ENCODE measurements around the gene PDE6A.
"Not testable (repeated sequence)": the region's sequence is repeated elsewhere in the genome, so short reads cannot be mapped to it uniquely, and the experiment has no call there.

PDE6A gene

DNA sequence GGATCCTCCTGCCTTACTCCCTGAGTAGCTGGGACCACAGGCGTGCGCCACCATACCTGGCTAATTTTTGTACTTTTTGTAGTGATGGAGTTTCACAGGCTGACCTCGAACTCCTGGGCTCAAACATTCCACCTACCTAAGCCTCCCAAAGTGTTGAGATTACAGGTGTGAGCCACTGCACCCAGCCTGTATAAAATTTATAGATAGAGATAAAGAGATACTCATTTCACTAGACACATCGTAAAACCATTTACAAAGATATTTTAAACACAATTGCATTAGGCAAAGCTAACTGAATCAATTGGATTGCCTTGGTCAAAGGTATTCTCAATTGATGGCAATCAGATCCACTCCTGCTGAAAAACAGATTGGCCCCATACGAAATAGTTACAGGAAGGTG lies 52.0 kb downstream of the PDE6A start:
- no peak for DNase-seq

DNA sequence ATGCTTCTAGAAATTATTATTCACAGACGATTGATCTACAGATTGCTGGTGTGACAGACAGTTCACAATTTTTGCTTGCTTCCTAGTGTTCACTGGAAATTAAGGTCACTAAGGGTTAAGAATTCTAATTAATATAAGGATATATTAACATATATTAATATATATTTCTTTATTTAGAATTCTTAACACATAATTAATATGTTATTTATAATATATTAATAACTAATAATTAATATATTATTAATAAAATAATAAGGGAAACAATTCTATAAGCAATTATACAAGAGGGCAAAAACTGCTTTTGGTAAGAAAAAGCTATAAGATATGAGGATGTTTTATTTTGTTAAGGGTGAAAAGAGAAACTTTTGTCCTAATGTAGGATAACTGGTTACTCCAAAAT lies 56.3 kb downstream of the PDE6A start:
- no peak for DNase-seq

DNA sequence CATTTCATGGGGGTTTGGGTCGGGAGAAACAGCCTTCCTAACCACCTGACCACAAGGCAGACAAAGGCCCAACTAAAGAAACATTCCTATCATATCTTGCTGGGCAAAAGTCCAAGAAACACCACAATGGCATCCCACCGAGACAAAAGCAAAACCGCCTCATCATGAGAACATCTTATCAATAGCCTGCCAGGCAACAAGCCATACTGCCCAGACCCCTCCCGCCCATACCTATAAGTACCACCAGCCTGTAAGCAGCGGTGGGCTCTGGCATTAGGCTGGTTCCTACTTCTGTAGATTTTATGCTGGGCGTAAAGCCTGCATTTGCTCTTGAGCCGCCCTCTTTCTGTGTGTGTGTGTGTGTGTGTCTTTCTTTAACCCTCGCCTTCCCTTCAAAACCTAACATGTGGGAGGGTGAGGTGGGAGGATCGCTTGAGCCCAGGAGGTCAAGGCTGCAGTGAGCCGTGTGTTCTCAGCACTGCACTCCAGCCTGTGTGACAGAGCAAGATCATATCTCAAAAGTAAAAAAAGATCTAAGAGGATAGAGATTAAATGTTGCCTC lies 56.9 kb downstream of the PDE6A start:
- no peak for DNase-seq

DNA sequence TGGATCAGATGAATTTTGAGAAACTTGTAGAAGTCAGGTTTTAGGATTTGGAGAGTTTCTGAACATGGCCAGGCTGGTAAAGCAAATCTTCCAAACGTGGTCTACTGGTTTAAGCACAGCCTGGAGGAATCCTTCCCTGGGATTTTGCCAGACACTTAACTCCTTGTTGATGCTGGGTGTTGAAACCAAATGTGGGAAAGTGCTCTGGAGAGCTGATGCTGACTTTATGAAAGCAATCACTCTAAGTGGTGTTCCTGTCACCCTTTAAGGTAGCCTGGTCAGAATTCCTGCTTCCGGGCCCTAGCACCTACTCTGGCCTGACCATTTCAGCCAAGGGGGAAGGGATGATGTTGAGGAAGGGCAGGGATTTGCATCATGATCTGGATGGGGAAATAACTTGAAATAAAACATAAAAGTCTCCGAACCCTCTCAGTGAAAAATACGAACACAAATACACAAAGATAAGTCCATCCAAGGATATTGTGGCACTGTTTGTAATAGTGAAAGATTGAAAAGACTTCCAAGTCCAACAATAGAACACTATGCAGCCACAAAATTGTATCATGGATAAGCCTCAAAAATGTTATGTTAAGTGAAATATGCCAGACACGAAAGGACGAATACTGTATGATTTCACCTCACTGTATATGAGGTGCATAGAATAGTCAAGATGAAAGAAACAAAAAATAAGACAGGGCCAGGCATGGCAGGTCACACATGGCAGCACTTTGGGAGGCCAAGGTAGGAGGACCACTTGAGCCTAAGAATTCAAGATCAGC lies 57.7 kb downstream of the PDE6A start:
- DNase-seq, result no peak

DNA sequence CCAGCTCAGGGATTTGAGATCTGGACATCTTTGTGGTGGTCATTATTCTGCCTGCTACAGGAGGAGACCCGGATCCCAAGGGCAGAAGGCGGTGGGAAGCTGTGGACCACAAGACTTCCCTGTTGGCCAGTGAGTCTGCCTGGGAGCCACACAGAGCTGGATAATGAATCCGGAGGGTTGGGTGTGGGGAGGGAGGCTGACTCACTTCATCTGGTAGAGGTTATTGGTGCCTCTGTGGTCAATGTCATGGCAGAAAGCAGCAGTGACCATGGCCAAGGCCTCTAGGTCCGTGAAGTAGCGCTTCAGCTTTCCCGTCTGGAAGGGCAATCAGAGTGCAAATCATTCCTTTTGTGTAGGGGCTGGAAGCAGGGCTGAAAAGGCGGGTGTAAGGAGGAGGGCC lies 58.5 kb downstream of the PDE6A start:
- no peak for DNase-seq

DNA sequence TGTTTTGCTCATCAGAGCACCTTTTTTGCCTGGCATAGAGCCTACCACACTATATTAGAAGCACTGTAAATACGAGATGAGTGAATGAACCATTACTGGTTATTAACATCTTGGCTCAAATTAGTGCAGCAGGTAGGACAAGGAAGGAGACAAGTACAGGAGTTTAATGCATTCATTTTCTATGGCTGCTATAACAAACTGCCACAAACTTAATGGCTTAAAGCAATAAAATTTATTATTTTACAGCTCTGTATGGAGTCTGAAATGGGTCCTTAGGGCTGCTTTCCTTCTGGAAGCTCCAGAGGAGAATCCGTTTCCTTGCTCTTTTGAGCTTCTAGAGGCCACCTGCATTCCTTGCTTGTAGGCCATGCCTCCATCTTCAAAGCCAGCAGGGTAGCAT lies 59.1 kb downstream of the PDE6A start:
- no peak for DNase-seq

DNA sequence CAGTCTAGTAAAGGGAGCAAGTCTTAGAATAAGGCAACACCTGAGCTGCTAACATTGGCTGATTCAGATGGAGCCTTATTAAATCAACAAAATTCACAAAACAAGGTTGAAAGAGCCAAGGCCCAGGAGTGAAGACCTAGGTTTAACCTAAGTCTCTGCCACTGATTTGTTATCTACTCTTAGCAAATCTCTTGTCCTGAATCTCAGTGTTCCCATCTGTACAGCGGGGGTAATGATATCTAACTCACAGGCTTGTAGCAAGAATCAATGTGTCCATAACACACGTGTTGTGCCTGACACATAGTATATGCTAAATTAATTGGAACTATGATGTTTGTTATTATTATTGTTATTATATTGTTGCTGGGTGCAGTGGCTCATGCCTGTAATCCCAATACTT lies 61.0 kb downstream of the PDE6A start:
- DNase-seq, result no peak

DNA sequence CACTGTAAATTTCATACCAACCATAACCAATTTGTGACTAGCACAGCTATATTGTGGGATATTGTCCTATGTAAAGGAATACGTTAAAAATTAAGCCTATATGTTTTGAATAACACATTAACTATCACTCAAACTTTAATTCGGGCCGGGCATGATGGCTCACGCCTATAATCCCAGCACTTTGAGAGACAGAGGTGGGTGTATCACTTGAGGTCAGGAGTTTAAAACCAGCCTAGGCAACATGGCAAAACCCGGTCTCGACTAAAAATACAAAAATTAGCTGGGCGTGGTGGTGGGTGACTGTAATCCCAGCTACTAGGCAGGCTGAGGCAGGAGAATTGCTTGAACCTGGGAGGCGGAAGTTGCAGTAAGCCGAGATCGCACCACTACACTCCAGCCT lies 62.0 kb downstream of the PDE6A start:
- not testable (repeated sequence) for DNase-seq

DNA sequence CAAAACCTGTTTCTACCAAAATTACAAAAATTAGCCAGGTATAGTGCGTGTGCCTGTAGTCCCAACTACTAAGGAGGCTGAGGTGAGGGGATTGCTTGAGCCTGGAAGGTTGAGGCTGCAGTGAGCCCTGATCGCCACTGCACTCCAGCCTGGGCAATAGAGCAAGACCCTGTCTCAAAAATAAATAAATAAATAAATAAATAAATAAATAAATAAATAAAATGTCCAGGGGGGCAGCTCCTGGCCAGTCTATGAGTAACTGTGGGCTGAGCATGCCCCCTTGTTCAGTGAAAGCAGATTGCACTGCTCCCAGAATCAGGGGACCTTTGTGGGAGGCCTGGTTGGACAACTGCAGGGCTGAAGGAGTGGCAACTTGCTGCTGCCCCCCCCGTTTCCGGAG lies 62.7 kb downstream of the PDE6A start:
- DNase-seq, result no peak

DNA sequence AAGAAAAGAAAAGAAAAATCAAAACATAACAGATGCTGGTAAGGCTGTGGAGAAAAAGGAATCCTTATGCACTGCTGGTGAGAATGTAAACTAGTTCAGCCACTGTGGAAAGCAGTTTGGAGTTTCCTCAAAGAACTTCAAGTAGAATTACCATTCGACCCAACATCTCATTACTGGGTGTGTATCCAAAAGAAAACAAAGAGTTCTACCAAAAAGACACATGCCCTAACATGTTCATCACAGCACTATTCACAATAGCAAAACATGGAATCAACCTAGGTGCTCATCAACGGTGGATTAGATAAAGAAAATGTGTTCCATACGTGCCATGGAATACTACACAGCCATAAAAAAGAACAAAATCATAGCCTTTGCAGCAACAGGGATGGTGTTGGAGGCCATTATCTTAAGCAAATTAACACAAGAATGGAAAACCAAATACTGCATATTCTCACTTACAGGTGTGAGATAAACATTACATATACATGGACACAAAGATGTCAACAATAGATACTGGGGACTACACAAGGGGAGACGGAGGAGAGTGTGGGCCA lies 63.4 kb downstream of the PDE6A start:
- no peak for DNase-seq

DNA sequence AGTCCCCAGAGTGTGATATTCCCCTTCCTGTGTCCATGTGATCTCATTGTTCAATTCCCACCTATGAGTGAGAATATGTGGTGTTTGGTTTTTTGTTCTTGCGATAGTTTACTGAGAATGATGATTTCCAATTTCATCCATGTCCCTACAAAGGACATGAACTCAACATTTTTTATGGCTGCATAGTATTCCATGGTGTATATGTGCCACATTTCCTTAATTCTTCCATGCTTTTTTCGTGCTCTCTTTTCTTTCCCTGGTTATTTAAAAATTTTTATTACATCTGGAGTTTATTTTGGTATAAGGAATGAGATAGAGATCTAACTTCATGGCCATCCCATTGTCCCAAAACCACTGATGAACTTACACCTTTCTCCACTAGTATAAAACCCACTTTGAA lies 65.0 kb downstream of the PDE6A start:
- DNase-seq, result not testable (repeated sequence)

DNA sequence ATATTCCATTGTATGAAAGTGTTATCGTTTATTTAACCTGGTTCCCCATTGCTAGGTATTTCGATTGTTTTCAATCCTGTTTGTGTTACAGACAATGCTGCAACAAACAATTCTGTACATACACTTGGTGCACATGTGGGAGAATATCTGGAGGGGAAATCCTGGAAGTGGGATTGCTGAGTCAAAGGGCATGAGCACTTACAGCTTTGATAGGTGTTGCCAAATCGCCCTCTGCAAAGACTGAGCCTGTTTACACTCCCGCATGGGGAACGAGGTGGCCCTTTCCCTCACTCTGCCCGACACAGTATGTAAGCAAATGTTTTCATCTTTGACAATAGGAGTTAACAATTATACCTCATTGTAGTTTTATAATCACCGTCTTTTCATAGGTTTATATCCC lies 66.2 kb downstream of the PDE6A start:
- DNase-seq, result no peak

DNA sequence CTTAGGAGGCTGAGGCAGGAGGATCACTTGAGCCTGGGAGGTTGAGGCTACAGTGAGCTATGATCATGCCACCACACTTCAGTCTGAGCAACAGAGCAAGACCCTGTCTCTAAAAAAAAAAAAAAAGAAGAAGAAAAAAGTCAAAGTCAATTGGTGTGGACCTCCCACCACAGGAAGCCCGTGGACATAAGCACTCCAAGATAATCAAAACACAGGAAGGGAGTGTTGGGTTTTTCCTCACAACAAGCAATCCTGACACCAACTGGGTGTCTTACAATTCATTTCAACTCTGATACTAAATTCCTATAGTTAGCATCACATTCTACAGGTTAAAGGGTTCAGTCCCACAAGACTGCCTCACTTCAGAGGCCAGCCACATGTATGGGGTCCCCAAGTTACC lies 70.7 kb downstream of the PDE6A start:
- DNase-seq, result no peak

DNA sequence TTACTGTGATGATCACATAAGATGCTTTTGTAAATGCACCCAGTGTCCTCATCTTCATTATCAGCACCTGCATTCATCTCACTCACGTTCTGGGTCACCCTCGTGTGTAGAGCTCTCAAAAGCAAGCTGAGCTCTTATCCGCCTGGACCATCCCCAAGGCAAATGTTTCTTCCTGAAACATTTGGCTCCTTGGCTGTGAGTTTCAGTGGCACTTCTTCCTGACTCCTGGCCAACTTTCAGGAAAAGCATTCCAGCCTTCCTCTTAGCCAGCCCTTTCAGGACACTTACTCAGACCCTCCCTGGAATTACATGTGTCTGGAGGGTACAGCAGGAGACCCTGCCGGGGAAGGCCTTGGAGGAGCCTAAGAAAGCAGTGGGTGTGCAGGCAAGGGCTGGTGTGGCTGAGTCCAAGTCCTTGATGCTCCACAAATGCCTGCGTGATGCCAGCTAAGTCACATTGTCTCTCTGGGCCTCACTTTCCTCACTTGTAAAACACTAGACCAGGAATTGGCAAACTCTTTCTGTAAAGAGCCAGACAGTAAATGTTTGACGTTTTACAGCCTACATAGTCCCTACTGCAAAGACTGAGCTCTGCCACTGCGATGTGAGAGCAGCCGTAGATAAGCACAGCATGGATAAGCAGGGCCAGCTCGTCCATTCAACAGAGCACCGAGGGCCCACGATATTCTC lies 72.1 kb downstream of the PDE6A start:
- no peak for DNase-seq

DNA sequence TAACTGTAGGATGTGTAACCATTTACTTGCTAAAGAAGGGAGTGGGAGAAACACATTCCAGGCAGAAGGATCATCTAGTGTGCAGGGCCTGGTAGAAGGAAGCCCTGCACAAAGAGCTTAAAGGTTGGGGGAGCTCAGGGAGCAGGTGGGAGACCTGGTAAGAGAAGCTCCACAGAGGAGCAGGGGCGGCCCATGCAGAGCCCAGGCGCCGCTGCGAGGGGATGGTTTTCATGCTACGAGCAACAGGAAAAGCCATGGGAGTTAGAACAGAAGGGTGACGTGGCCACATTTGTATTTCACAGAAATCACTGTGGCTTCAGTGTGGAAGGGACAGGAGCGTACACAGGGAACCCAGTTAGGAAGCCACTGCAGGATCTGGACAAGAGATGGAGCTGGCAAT lies 73.1 kb downstream of the PDE6A start:
- no peak for DNase-seq

DNA sequence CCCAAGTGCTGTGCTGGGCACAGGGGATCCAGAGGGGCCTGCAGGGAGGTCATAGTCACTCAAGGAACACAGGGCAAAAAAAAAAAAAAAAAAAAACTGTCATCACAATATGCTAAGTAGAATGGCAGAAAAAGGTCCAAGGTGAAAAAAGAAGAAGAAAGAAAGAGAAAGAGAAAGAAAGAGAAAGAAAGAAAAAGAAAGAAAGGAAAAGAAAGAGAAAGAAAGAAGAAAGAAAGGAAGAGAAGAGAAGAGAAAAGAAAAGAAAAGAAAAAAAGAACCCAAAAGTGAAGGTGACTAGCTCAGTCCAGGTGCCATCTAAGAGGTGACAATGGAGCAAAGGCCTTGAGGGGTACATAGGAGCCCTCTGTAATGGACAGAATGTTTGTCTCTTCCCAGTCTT lies 73.9 kb downstream of the PDE6A start:
- no peak for DNase-seq

DNA sequence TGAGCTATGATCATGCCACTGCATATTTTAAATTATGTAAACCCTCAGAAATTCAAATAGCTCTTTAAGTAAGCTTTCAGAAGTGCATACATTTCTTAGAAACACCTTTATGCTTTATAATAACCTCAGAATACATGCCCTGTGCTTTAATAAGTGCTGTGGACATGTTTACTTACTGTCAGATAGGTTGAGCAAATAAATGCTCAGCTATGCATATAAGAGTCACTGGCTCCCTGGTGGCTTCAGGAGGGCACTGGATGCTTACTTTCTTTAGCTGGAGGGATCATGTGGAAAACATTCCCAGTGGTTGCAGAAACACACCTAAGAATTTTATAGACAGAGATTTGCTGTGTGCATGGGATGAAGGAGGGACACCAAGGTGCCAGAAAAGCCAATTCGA lies 74.4 kb downstream of the PDE6A start:
- no peak for DNase-seq

DNA sequence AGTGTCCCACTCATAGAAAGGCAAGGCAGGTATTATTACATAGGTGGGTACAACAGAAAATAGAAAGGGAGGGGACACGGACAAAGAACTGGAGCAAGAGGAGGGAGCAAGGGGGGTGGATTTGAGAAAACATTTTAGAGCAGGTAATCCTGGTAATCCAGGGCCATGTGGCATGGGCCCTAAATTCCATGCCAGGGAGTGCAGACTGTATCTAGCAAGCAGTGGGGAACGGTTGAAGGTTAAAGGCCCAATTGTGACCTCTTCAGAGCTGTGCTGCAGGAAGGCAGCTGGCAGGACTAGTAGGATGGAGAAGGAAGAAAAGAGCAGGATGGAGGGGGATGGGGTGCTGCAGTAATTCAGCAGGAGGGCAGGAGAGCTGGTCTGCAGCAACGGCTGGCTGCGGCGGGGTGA lies 75.2 kb downstream of the PDE6A start:
- no peak for DNase-seq

DNA sequence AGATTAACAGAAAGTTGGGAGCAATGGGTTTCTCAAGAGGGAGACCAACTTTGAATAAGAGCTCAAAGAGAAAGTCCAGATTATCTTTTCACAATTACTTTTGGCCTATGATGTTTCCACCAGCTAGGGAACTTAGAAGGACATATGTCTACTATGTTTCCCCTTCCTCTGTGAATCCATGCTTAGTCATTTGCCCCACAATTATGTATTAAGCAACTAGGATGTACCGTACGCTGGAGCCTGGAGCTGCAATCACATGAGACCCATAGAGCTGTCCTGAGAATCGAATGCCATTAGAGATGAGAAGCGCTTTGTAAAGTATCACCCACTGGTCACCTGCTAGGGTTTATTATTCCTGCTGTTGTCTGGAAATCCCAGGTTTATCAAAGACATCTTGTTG lies 78.8 kb downstream of the PDE6A start:
- DNase-seq, result no peak

DNA sequence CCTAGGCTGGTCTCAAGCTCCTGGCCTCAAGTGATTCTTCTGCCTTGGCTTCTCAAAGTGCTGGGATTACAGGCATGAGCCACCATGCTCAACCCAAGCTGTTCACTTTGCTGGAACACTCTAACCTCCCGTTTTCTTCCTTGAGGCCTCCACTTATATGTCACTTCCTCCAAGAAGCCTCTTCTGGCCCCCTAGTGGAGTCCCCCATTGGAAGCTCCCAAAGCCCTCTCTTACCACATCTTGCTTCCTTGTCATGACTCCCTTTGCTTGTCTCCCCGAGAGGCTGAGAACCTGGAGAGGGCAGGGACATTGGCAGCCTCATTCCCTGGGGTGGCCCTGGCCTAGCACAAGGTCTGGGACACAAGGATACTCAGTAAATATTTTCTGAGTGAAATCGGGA lies 80.8 kb downstream of the PDE6A start:
- DNase-seq, result no peak

DNA sequence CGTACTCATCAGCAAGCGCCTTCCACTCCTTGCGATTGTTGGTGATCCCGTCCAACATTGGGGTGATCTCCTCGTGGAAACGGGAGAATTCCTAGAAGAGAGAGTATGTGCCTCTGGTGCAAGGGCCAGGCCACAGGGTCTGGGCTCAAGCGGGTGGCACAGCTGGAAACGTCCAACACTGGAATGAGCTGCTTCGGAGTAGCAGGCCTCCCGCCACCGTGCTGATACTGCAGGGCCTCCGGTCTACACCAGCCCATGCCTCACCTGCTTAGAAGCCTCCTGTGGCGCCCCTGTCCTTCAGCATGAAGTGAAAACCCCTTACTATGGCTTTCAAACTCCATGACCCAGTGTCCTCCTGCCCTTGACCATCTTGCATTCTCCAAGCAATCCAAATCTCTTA lies 81.4 kb downstream of the PDE6A start:
- DNase-seq, result no peak

DNA sequence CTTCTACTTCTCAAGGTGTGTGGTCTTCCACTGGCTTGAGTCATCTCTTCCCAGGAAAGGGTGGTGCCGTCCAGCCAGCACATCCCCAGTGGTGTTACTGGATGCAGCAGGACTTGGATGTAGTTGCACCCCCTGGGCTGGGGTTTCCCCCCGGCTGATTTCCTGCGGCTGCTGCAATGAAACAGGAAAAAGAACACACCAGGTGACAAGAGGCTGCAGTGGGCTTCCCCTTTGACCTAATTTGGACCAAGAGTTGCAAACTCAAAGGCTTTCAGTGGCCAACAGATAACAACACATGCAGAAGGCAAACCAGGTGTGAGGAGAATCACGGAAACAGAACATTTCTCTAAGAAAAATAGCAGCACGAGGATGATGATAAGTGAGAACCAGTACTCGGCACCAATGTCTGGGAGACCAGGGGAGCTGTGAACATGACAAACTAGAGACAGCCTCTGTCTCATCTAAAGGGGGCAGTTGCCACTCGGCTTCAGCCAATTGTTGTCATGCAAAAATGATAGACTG lies 83.7 kb downstream of the PDE6A start:
- DNase-seq, result no peak

DNA sequence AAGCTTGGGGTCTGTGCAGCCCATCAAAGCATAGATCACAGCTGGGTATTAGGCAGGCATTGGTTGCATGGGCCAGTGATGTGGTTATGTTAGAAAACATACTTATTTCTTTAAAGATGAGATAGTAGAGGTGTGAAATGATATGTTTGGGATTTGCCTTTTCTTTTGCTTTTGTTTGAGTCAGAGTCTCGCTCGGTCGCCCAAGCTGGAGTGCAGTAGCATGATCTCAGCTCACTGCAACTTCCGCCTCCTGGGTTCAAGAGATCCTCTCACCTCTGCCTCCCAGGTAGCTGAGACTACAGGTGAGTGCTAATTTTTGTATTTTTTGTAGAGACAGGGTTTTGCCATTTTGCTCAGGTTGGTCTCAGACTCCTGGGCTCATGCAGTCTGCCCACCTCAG lies 84.8 kb downstream of the PDE6A start:
- DNase-seq, result no peak

DNA sequence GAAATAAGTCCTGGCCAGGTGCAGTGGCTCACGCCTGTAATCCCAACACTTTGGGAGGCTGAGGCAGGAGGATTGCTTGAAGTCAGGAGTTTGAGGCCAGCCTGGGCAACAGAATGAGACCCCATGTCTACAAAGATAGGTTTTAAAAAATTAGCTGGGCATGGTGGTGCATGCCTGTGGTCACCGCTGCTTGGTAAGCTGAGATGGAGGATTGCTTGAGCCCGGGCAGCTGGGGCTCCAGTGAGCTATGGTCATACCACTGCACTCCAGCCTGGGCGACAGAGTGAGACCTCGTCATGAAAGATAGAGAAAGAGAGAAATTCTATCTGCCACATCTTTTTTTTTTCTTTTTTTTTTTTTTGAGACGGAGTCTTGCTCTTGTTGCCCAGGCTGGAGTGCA lies 86.1 kb downstream of the PDE6A start:
- not testable (repeated sequence) for DNase-seq
